HepG2 (cell line): ENCODE results near the gene ADAMTS17. TPM values are rescaled to one million over a fixed set of nuclear protein-coding genes. Genes with fewer than 3 reads are reported as not detected.

Source experiments
- ATAC-seq: fragments of 200-7000 bp; cut with Tn5 transposase; 3 replicates; pipeline ENCODE4 v1.9.1; 2020; ENCODE audit warnings: mild to moderate bottlenecking, moderate library complexity
- BruUV-seq: library from RNA; stranded (reverse); fragments of 400-500 nt; replicated peaks from 2 replicates; lab custom pipeline; 2021; lab: Mats Ljungman, UMichigan
- CTCF ChIA-PET: fragments of 300-600 bp; formaldehyde crosslinking; extraction: SDS; loops from one replicate; lab custom pipeline; 2021; ENCODE audit warnings: low total read pairs, inconsistent platforms, low intra/inter-chr PET ratio; lab: Yijun Ruan, JAX
- POLR2A ChIA-PET: fragments of 350-600 bp; sonication (Branson Sonifier 250); formaldehyde crosslinking; loops from one replicate; lab custom pipeline; 2020; ENCODE audit warnings: antibody characterized with exemption, inconsistent platforms; lab: Yijun Ruan, JAX
- DNase-seq: peaks from one replicate; pipeline ENCODE4 v3.0.0-alpha.2; 2015; ENCODE audit warnings: low spot score
- FAIRE-seq: peaks from 3 replicates; lab custom pipeline; 2011; peaks lifted over from hg19 to GRCh38; lab: Jason Lieb, UNC
- H2AFZ ChIP-seq: one replicate; pipeline ENCODE4 v1.6.1; 2011; ENCODE audit warnings: low read length, inconsistent platforms
- H3K27ac ChIP-seq: fragments of 300-600 bp; 3 replicates; pipeline ENCODE4 v1.8.0; 2011; ENCODE audit warnings: mixed run types, mild to moderate bottlenecking, mixed read lengths, low read length, inconsistent platforms; ENCODE audit not compliant: insufficient read depth; ENCODE audit errors: extremely low read length
- H3K27me3 ChIP-seq, 2 experiments: fragments of 200-600 bp in 1 of 2; 2 replicates in 1 of 2; 3 replicates in 1 of 2; pipeline versions ENCODE4 v1.6.0 to v1.8.0; 2011; ENCODE audit warnings: low read length in 2 of 2, mild to moderate bottlenecking in 2 of 2, moderate library complexity in 2 of 2, inconsistent platforms in 1 of 2; ENCODE audit not compliant: insufficient read depth in 2 of 2, control insufficient read depth in 1 of 2
- H3K36me3 ChIP-seq, 2 experiments: fragments of 200-600 bp in 1 of 2; replicated peaks in 1 of 2; 2 replicates in 1 of 2; 3 replicates in 1 of 2; pipeline versions ENCODE4 v1.5.1 to v1.8.0; 2011; ENCODE audit warnings: low read length in 2 of 2, inconsistent platforms in 1 of 2; ENCODE audit not compliant: insufficient read depth in 2 of 2, control insufficient read depth in 1 of 2
- H3K4me1 ChIP-seq: 2 replicates; pipeline ENCODE4 v1.5.1; 2012; ENCODE audit warnings: low read length, inconsistent platforms; ENCODE audit not compliant: insufficient read depth
- H3K4me2 ChIP-seq: 2 replicates; pipeline ENCODE4 v1.6.0; 2011; ENCODE audit warnings: low read depth, low read length, inconsistent platforms
- H3K4me3 ChIP-seq, 3 experiments: fragments of 200-600 bp in 1 of 3; sonication (generic), shearing (Covaris generic) in 1 of 3; replicated peaks in 1 of 3; 2 replicates each; pipeline ENCODE4 v1.5.1; 2011 to 2016; ENCODE audit warnings: low read length in 3 of 3, inconsistent platforms in 2 of 3, low read depth in 2 of 3, mild to moderate bottlenecking in 2 of 3, control low read depth in 1 of 3, mixed read lengths in 1 of 3; ENCODE audit not compliant: insufficient read depth in 1 of 3
- H3K79me2 ChIP-seq: one replicate; pipeline ENCODE4 v1.6.1; 2011; ENCODE audit warnings: low read length, inconsistent platforms; ENCODE audit not compliant: insufficient read depth
- H3K9ac ChIP-seq: 2 replicates; pipeline ENCODE4 v1.6.0; 2011; ENCODE audit warnings: mild to moderate bottlenecking, low read depth, low read length, inconsistent platforms; ENCODE audit not compliant: insufficient read depth
- H3K9me3 ChIP-seq: 2 replicates; pipeline ENCODE4 v1.5.1; 2012; ENCODE audit warnings: mild to moderate bottlenecking, low read length
- H4K20me1 ChIP-seq: 2 replicates; pipeline ENCODE4 v1.6.0; 2011; ENCODE audit warnings: inconsistent platforms, mild to moderate bottlenecking, low read length, moderate library complexity; ENCODE audit not compliant: insufficient read depth
- DR1 ChIP-seq: sonication (generic); formaldehyde crosslinking; IDR thresholded peaks from 2 replicates; pipeline ENCODE4 v1.8.0; 2021; ENCODE audit warnings: mild to moderate bottlenecking, missing genetic modification reagents, inconsistent platforms
- GFI1 ChIP-seq: sonication (generic); formaldehyde crosslinking; IDR thresholded peaks from 2 replicates; pipeline ENCODE4 v1.5.0; 2020; ENCODE audit warnings: missing genetic modification reagents, mild to moderate bottlenecking, borderline replicate concordance
- GLMP ChIP-seq: sonication (generic); formaldehyde crosslinking; IDR thresholded peaks from 2 replicates; pipeline ENCODE4 v1.9.0; 2021; ENCODE audit warnings: missing genetic modification reagents, mild to moderate bottlenecking, borderline replicate concordance
- GPN1 ChIP-seq: sonication (generic); formaldehyde crosslinking; IDR thresholded peaks from 2 replicates; pipeline ENCODE4 v1.5.1; 2020; ENCODE audit warnings: missing genetic modification reagents, borderline replicate concordance
- HOXA5 ChIP-seq: sonication (generic); formaldehyde crosslinking; IDR thresholded peaks from 2 replicates; pipeline ENCODE4 v1.4.0; 2020; ENCODE audit warnings: missing genetic modification reagents
- KLF11 ChIP-seq: IDR thresholded peaks from 2 replicates; pipeline ENCODE4 v1.6.1; 2016; ENCODE audit warnings: missing compliant biosample characterization
- KLF15 ChIP-seq: sonication (generic); formaldehyde crosslinking; IDR thresholded peaks from 2 replicates; pipeline ENCODE4 v1.8.1; 2023; ENCODE audit warnings: borderline replicate concordance, mild to moderate bottlenecking, inconsistent platforms, missing genetic modification reagents, mixed read lengths
- PHF20 ChIP-seq: sonication (generic); formaldehyde crosslinking; IDR thresholded peaks from 2 replicates; pipeline ENCODE4 v1.5.0; 2020; ENCODE audit warnings: mild to moderate bottlenecking, missing genetic modification reagents
- PRDM4 ChIP-seq: sonication (generic); formaldehyde crosslinking; IDR thresholded peaks from 2 replicates; pipeline ENCODE4 v1.9.0; 2021; ENCODE audit warnings: missing genetic modification reagents, borderline replicate concordance
- SNAPC4 ChIP-seq: sonication (generic); formaldehyde crosslinking; IDR thresholded peaks from 2 replicates; pipeline ENCODE4 v1.4.0; 2020; ENCODE audit warnings: mild to moderate bottlenecking, missing genetic modification reagents
- U2AF2 ChIP-seq: fragments of 200-400 bp; formaldehyde crosslinking; IDR thresholded peaks from 2 replicates; pipeline ENCODE4 v1.6.1; 2017; ENCODE audit warnings: low read depth, mild to moderate bottlenecking, low read length
- ZBTB7B ChIP-seq: sonication (generic); formaldehyde crosslinking; IDR thresholded peaks from 2 replicates; pipeline ENCODE4 v1.4.0; 2020; ENCODE audit warnings: missing genetic modification reagents
- ZNF180 ChIP-seq: sonication (generic); formaldehyde crosslinking; IDR thresholded peaks from 2 replicates; pipeline ENCODE4 v1.4.0; 2020; ENCODE audit warnings: low read depth, missing genetic modification reagents, borderline replicate concordance
- ZNF251 ChIP-seq: sonication (generic); formaldehyde crosslinking; IDR thresholded peaks from 2 replicates; pipeline ENCODE4 v1.9.0; 2021; ENCODE audit warnings: mild to moderate bottlenecking, missing genetic modification reagents
- ZNF441 ChIP-seq: sonication (generic); formaldehyde crosslinking; IDR thresholded peaks from 2 replicates; pipeline ENCODE4 v1.7.0; 2021; ENCODE audit warnings: missing genetic modification reagents, borderline replicate concordance
- ZNF546 ChIP-seq: sonication (generic); formaldehyde crosslinking; conservative IDR thresholded peaks from 2 replicates; pipeline ENCODE4 v1.8.1; 2023; ENCODE audit warnings: mild to moderate bottlenecking, missing genetic modification reagents
- ZSCAN22 ChIP-seq: sonication (generic); formaldehyde crosslinking; IDR thresholded peaks from 2 replicates; pipeline ENCODE4 v1.4.0; 2020; ENCODE audit warnings: mild to moderate bottlenecking, missing genetic modification reagents
- WGBS: methylation state at CpG from one replicate; pipeline ENCODE4 v1.1.6; 2017; ENCODE audit warnings: low lambda C conversion rate; 5-methylcytosine and 5-hydroxymethylcytosine counted together
- in situ Hi-C: cut with HindIII; loops from 2 replicates; pipeline ENCODE4 v1.10.0; 2017; ENCODE audit warnings: low pct_unique_long_range_greater_than_20kb; ENCODE audit not compliant: extremely low pct_ligation_motif_present
- intact Hi-C: fragments of 100-400 bp; cut with micrococcal nuclease; formaldehyde crosslinking; loops from one replicate; pipeline ENCODE4 v1.10.0; 2022; ENCODE audit not compliant: unreplicated experiment
- polyA plus RNA-seq, 8 experiments: library from polyadenylated mRNA; depleted of rRNA in 3 of 8; stranded (reverse) in 7 of 8; unstranded in 1 of 8; fragments of >200 nt; fragmentation: Illumina TruSeq in 4 of 8; extraction: Trizol in 4 of 8; gene quantifications; 2 replicates each; pipeline versions ENCODE4 v1.2.1 to v1.2.3, GENCODE V29; 2011 to 2016; ENCODE audit warnings: low read depth in 4 of 8, missing spikeins in 1 of 8, mixed read lengths in 1 of 8; ENCODE audit not compliant: insufficient read depth in 1 of 8
- total RNA-seq, 5 experiments: library from RNA; depleted of rRNA; stranded (reverse); fragments of >200 nt; fragmentation: Illumina TruSeq; extraction: Trizol; gene quantifications; 2 replicates each; pipeline ENCODE4 v1.2.3, GENCODE V29; 2016; ENCODE audit warnings: low read depth in 1 of 5

ADAMTS17 gene
- total and polyA plus RNA-seq, 2 of the 13 experiments (the other 11 are each of a cell fraction or from before 2014, with no cell fraction given): 0.02 to 0.04 TPM

GRCh38 chr15:100049483-100049882 lies 292.3 kb downstream of the ADAMTS17 start:
- H3K36me3 ChIP-seq: no peaks in the 10 kb centered on the region
- H4K20me1 ChIP-seq: no peaks in the 10 kb centered on the region
- H3K4me3 ChIP-seq: no peak overlapping the region
- ATAC-seq: no peak
- in situ Hi-C loops: no loop called here
- CTCF ChIA-PET: no interaction called here
- no peaks in the 10 kb centered on the region for H3K9me3 ChIP-seq
- 28% methylated on average over 2 of the region's 2 CpGs for WGBS
- no peak overlapping the region for H2AFZ ChIP-seq
- no peak overlapping the region for H3K9ac ChIP-seq
- FAIRE-seq: no peak
- no peak overlapping the region for H3K27ac ChIP-seq
- BruUV-seq: no TSS peak
- no peaks in the 10 kb centered on the region for H3K79me2 ChIP-seq
- H3K4me1 ChIP-seq: no peaks in the 10 kb centered on the region
- POLR2A ChIA-PET: no interaction called here
- H3K27me3 ChIP-seq: peaks cover 1 to 8% of the 10 kb centered on the region in 2 experiments; a peak in 1 of 5 replicates
- no peak for DNase-seq
- intact Hi-C loops: no loop called here
- H3K4me2 ChIP-seq: no peak overlapping the region
- TF ChIP-seq ZBTB7B (CRISPR knock-in tag) (no peak), PRDM4 (CRISPR knock-in tag) (no peak), KLF15 (no peak), ZNF441 (CRISPR knock-in tag) (no peak), DR1 (CRISPR knock-in tag) (no peak), U2AF2 (no peak), SNAPC4 (no peak), PHF20 (no peak), ZNF546 (CRISPR knock-in tag) (no peak), KLF11 (CRISPR knock-in tag) (no peak), ZNF180 (CRISPR knock-in tag) (no peak), ZSCAN22 (no peak), ZNF251 (no peak), GLMP (CRISPR knock-in tag) (no peak), GPN1 (CRISPR knock-in tag) (no peak), HOXA5 (CRISPR knock-in tag) (no peak), GFI1 (no peak)
